ENCODE results near the gene ADGRF4.

GRCh38 chr6:47769982-47770381 is 71.6 kb downstream of the ADGRF4 start:
- TF ChIP-seq, protein P1, sequence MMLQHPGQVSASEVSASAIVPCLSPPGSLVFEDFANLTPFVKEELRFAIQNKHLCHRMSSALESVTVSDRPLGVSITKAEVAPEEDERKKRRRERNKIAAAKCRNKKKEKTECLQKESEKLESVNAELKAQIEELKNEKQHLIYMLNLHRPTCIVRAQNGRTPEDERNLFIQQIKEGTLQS (IDR thresholded peaks at IDR 0.05; ENCODE audit: insufficient read depth, low read depth, low read length): no peak
- no peak for TF ChIP-seq CREB1 (IDR thresholded peaks at IDR 0.05)
- TF ChIP-seq JUND (IDR thresholded peaks at IDR 0.05; ENCODE audit: low read length): no peak
- no peak for TF ChIP-seq CTCF (IDR thresholded peaks at IDR 0.05; ENCODE audit: control extremely low read depth in 1 of 3, insufficient read depth in 1 of 3, low read depth in 1 of 3, low read length in 3 of 3)

Measured in H1 (cell line).